ENCODE data around the gene FOXO6.

The FOXO6 gene

GRCh38 chr1:41380979-41381691, 19.9 kb downstream of the FOXO6 start:
- in situ Hi-C loops (cut with MboI; ENCODE audit: low sequenced_read_pairs), result no loop called here

DNA sequence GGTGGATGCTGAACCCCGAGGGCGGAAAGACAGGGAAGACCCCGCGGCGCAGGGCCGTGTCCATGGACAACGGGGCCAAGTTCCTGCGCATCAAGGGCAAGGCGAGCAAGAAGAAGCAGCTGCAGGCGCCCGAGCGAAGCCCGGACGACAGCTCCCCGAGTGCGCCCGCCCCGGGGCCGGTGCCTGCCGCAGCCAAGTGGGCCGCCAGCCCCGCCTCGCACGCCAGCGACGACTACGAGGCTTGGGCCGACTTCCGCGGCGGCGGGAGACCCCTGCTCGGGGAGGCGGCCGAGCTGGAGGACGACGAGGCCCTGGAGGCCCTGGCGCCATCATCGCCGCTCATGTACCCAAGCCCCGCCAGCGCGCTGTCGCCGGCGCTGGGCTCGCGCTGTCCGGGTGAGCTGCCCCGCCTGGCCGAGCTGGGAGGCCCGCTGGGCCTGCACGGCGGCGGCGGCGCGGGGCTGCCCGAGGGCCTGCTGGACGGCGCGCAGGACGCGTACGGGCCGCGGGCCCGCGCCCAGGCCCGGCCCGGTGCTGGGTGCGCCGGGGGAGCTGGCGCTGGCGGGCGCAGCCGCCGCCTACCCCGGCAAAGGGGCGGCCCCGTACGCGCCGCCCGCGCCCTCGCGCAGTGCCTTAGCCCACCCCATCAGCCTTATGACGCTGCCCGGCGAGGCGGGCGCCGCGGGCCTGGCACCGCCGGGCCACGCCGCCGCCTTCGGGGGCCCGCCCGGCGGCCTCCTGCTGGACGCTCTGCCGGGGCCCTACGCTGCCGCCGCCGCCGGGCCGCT, 20.7 kb downstream of the FOXO6 start:
- in situ Hi-C loops (cut with MboI; ENCODE audit: low sequenced_read_pairs), result no loop called here

DNA sequence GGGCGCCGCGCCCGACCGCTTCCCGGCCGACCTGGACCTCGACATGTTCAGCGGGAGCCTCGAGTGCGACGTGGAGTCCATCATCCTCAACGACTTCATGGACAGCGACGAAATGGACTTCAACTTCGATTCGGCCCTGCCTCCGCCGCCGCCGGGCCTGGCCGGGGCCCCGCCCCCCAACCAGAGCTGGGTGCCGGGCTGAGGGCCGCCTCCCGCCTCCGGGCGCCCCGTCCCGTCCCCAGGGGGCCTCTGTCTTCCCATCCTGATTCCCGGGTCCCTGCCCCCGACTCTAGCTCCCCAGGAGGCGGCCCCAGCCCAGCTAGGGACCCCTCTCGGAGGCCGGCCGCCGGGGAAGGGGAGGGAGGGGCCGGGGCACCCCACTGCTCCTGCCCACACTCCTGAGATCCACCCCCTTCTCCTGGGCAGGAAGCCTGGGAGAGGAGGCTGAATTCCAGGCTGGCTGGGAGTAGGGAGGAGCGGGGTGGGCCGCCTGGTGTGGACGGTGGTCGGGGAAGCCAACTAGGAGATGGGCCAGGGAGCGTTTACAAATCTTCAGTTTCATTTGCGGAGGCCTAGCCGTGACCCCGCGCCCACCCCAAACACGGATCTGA, 21.4 kb downstream of the FOXO6 start:
- in situ Hi-C loops (cut with MboI; ENCODE audit: low sequenced_read_pairs), result no loop called here

DNA sequence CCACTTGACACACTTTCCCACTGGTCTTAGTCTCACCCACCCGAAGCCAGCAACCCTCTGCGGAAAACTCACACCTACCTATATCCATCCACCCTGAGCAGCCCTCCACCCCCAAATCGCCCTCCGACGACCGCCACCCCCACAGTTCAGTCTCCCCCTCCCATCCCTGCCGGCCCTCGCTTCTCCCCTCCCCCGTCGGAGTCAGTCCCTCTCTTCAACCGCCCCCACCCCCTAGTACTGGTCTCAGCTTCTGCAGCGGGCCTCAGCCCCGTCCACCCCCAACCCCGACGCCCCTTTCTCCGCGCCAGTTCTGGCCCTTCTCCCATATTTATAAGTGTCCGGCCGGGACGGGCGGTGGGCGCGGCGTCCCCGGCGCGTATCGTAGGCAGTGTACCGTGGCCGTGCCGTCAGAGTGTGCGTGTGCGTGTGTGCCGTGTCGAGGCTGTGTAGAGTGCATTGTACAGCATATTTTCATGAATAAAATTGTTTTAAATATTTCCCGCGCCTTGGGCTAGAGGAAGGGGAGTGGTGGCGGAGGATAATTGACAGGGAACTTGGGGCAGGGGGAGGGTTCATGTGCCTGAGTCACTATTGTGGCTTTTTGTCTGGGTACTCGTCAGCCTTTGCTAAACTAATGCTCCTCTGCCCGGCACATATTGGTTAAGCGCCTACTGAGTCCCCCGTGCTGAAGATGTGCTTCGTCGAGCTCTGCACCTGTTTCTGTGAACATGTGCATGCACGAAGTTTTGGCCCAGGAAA, 22.0 kb downstream of the FOXO6 start:
- in situ Hi-C loops (cut with MboI; ENCODE audit: low sequenced_read_pairs), result no loop called here

DNA sequence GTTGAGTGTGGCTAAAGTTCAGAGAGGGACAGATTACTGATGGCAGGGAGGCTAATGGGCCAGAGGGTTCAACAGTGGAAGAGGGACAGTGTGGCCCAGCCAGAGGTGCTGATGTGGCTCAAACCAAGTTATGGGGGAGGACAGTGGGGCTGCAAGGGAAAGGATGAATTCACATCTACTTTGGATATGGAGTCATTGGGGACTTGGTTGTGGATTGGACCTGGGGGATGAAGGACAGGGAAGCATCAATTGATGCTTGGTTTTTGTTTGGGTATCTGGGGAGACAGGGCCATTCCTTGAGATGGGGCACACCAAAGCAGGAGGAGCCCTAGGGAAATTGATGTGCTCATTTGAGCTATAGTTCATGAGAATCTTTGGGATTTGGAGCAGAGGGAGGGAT, 23.3 kb downstream of the FOXO6 start:
- in situ Hi-C loops (cut with MboI; ENCODE audit: low sequenced_read_pairs), result no loop called here

- in situ Hi-C loops (cut with MboI; ENCODE audit: low sequenced_read_pairs), result no loop called here
Measured at GRCh38 chr1:41385398-41386195, 24.4 kb downstream of the FOXO6 start.

DNA sequence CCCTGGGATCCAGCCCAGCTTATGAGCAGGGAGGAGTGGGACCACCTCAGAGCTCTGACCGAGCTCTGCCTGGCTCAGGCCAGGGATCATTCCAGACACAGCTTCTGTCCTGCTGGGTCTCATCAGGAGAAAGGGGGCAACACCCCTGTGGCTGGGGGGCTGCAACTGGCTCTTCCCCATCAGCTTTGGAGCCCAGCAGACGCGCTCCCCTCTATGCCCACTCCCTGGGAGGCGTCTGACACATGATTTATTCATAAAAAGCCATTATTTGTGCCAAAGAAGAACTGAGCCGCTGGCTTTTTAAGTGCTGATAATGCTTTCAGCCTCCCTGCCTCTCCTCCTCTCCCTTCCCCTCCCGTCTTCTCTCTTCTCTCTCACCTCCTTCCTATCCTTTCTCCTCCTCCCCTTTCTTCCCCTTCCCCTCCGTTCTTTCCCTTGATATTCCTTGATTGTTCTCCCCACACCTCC, 25.0 kb downstream of the FOXO6 start:
- in situ Hi-C loops (cut with MboI; ENCODE audit: low sequenced_read_pairs), result no loop called here

- in situ Hi-C loops (cut with MboI; ENCODE audit: low sequenced_read_pairs), result no loop called here
Measured at GRCh38 chr1:41387667-41388091, 26.4 kb downstream of the FOXO6 start.

DNA sequence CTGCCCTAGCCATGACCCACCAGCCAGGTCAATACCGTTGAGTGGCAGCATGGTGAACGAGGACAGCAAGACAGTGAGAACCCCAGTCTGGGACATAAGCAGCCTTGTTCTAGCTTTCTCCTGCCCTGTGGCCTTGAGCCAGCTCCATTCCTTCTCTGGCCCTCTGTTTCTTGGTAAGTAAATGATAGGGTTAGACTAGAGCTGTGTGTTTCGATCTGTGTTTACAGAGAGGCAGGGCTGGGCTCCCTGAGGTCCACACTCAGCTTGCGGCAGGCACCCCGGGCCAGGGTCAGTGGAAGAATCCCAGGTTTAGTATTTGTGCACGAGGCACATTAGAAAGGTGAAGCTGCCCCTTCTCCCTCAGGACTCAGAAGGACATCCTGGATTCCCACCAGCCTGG, 27.3 kb downstream of the FOXO6 start:
- in situ Hi-C loops (cut with MboI; ENCODE audit: low sequenced_read_pairs), result no loop called here

- in situ Hi-C loops (cut with MboI; ENCODE audit: low sequenced_read_pairs), result no loop called here
Measured at GRCh38 chr1:41389009-41389408, 27.8 kb downstream of the FOXO6 start.

GRCh38 chr1:41390166-41390565, 28.9 kb downstream of the FOXO6 start:
- in situ Hi-C loops (cut with MboI; ENCODE audit: low sequenced_read_pairs), result no loop called here

DNA sequence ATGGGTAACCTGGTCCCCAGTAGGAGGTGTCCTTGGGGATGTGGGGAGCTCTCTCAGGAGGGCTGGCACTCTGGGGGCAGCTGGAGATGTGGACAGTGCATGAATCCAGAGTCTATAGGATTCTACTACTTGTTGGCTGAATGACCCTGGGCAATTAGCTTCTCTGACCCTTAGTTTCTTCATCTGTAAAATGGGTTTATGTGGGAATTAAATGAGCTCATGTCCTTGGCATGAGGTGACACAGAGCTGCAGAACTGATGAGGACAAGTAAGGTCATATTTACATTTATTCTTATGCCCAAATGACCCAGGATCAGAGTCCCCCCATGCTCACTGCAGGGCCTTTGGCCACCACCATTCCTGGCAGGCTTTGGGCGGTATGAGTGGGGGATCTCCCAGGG, 29.3 kb downstream of the FOXO6 start:
- in situ Hi-C loops (cut with MboI; ENCODE audit: low sequenced_read_pairs), result no loop called here

DNA sequence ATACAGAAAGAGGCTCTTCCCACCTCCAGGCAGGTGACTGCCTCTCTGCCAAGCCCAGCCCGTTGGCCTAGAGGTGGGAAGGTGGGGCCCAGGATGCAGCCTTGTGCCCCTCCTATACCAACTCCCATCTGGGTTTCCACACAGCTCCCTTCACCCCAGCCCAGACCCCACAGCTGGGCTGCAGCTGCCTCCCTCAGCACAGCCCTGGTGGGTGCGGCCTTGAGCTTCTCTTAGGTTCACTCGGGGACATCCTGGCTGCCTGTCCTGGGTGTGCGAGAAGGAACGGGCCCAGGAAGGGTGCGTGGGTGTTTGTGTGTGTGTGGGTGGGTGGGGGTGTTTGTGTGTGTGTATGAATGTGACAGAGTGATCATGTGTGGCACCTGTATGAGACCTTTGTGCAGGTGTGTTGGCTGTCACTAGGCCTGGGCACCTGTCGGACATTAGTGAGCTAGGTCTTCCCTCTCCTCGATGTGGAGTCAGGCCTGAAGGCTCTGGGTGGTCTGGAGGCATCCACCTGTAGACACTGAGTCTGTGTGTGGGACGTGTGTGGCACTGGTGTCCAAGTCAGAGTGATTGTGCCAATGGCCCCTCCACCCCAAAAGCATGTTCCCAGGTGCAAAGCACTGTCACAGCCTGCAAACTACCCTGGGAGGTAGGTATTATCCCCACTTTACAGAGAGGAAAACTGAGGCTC, 30.7 kb downstream of the FOXO6 start:
- in situ Hi-C loops (cut with MboI; ENCODE audit: low sequenced_read_pairs), result no loop called here

DNA sequence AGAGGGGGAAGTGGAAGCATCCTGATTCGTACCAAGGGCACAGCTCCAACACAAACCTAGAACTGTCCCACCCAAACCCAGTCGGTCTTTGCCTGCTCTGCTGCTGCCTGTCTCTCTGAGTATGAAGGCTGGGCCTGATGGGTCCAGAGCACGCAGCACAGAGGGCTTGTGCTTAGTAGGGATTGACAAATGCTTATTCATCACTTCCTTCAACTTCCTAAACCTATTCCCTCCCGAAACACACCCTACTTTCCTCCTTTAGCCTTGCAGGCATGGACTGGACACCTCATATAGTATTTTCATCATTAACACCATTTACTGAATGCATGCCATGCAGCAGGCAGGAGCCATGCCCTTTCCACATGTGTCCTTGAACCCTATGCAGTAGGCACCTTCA, 31.3 kb downstream of the FOXO6 start:
- in situ Hi-C loops (cut with MboI; ENCODE audit: low sequenced_read_pairs), result no loop called here

- in situ Hi-C loops (cut with MboI; ENCODE audit: low sequenced_read_pairs), result no loop called here
Measured at GRCh38 chr1:41393716-41394368, 32.6 kb downstream of the FOXO6 start.

- in situ Hi-C loops (cut with MboI; ENCODE audit: low sequenced_read_pairs), result no loop called here
Measured at GRCh38 chr1:41394369-41394744, 33.1 kb downstream of the FOXO6 start.

- in situ Hi-C loops (cut with MboI; ENCODE audit: low sequenced_read_pairs), result no loop called here
Measured at GRCh38 chr1:41394959-41395956, 34.0 kb downstream of the FOXO6 start.

DNA sequence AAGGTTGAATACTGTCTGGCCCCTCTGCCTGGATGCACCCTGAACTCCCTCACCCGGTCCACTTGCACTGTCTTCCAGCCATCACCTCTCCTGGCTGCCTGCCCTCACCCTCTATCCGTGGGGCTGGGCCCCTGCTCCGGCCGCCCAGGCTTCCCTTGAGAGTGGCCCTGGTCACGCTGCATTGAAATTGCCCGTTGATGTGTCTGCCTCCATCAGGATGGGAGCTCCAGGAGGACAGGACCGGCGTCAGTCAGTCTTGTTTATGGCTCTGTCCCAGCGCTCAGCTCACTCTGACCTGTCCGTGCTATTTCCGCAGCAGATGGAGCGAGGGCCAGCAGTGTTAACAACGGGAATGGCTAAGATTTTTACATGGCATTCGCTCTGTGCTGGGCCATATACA, 34.9 kb downstream of the FOXO6 start:
- in situ Hi-C loops (cut with MboI; ENCODE audit: low sequenced_read_pairs), result no loop called here

All from HL-60/S4 treated with retinoic acid at 250 ng/mL for 4 days and 3 days (cell line).